ENCODE data around the gene BMP3.
"Not testable (repeated sequence)": the region's sequence is repeated elsewhere in the genome, so short reads cannot be mapped to it uniquely, and the experiment has no call there.

Gene BMP3, protein sequence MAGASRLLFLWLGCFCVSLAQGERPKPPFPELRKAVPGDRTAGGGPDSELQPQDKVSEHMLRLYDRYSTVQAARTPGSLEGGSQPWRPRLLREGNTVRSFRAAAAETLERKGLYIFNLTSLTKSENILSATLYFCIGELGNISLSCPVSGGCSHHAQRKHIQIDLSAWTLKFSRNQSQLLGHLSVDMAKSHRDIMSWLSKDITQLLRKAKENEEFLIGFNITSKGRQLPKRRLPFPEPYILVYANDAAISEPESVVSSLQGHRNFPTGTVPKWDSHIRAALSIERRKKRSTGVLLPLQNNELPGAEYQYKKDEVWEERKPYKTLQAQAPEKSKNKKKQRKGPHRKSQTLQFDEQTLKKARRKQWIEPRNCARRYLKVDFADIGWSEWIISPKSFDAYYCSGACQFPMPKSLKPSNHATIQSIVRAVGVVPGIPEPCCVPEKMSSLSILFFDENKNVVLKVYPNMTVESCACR

DNA sequence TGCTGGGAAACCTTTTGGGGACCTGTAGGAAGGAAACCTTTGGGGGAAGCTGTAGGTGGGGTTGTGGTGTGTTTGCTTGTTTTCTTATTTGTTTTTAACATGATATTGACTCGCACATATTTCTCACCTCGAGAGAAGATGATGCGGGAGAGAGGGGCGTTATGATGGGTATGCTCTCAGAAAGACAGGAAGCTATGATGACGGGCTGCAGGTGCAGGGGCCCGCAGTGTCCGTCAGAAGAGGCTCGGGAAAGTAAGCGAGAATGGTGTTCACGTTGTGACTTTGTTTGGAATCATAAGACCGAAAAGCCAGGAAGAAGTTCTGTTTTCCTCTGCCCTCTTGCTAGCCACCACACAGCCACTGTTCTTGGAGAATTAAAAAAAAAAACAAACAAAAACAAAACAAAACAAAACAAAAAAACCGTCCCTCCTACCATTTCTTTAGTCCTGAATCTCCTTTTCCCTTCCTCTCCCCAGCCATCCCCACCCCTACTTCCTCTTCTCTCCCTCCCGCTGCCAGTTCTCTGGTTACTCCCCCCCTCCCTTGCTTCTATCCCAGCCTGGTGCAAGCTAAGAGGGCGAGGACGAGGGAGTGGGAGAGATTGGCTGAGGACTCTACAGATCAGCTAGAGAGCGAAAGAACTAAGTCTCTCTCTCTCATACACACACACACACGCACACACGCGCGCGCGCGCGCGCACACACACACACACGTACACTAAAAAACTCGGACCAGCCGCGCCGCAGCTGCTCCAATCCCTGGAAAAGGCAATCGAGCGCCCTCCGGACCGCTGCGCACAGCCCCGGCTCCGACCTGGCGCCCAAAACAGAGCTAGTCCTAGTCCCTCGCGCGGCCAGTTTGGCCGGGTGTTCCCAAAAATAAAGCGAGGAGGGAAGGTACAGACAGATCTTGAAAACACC is at the start of gene BMP3:
Gene BMP3 (plus strand): TSS at position 648 of the 920 bp plus-strand sequence. CDS start 577 bp downstream, outside the sequence.
- peak; percentile 20 to 42 for DNase-seq

GRCh38 chr4:80986011-80986410 is 44.5 kb upstream of the BMP3 start:
- no peak for DNase-seq

- peak; percentile 28 to 41 for DNase-seq
Observed at GRCh38 chr4:80989921-80990544, 40.5 kb upstream of the BMP3 start.

- DNase-seq, result no peak
Observed at GRCh38 chr4:80990851-80991250, 39.7 kb upstream of the BMP3 start.

DNA sequence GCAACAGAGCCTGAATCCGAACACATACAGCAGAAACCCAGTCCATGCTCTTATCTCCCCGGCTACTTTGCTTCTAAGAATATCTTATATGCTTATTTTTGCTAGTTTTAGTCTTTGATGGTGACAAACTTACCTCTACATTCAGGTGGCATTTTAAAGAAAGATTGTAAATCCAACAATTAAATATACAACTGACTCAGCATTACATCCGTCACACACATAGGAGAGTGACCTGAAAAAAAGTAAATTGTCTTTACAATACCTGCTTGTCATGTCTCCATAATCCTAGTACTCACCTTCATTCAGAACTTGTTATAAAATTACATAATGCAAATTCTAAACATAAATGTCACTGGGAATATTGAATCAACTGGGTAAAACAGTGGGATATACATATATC is 30.6 kb upstream of the BMP3 start:
- no peak for DNase-seq

DNA sequence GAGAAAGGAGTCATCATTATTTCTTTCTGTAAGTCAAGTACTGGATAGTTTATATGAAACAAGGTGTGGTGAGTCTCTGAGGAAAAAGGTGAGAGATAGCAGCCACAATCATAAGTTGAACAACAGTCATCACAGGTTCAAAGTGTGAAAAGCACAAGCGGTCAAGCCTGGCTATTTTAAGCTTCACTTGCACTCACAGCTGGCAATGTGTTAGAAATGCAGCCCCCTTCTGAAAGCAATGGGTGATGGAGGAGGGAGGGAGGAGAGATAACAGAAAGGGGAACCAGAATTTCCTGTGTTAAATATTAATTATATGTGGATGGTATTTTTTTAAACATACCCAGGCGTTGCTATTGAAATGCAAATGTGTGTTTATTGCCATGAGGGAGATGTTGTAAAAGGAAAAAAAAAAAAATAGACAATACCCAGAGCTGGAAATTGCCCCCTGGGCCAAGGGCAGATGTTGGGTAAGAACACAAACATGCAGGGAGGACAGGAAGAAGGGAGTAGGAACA is 26.9 kb upstream of the BMP3 start:
- no peak for DNase-seq

GRCh38 chr4:81007417-81007816 is 23.1 kb upstream of the BMP3 start:
- DNase-seq, result no peak

DNA sequence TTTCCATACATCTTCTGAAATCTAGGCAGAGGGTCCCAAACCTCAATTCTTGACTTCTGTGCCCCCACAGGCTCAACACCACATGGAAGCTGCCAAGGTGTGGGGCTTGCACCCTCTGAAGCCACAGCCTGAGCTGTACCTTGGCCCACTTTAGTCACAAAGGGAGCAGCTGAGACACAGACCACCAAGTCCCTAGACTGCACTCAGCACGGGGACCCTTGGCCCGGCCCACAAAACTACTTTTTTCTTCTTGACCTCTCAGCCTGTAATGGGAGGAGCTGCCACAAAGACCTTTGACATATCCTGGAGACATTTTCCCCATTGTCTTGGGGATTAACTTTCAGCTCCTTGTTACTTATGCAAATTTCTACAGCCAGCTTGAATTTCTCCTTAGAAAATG is 13.9 kb upstream of the BMP3 start:
- DNase-seq, result not testable (repeated sequence)

DNA sequence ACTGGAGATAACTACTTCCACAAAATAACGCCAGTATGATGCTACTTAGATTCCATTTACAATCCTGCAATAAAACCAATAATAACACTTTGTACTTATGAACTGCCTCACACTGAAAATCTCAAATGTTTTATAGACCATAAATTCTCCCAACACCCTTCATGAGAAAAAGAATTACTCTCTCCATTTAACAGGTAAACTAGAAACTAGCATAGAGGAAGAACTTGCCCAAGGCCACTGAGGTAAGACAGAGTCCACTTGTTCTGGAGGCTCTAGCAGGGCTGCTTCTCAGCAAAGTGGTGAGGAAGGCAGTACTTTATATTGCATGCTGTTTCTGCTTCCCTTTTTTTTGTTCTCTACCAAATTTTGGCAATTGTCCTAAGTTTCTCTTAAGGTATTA is 11.5 kb upstream of the BMP3 start:
- no peak for DNase-seq

- DNase-seq, result no peak
Observed at GRCh38 chr4:81021142-81021944, 9.2 kb upstream of the BMP3 start.

GRCh38 chr4:81021981-81022380 is 8.5 kb upstream of the BMP3 start:
- DNase-seq, result no peak

GRCh38 chr4:81023484-81023883 is 7.0 kb upstream of the BMP3 start:
- DNase-seq, result no peak

DNA sequence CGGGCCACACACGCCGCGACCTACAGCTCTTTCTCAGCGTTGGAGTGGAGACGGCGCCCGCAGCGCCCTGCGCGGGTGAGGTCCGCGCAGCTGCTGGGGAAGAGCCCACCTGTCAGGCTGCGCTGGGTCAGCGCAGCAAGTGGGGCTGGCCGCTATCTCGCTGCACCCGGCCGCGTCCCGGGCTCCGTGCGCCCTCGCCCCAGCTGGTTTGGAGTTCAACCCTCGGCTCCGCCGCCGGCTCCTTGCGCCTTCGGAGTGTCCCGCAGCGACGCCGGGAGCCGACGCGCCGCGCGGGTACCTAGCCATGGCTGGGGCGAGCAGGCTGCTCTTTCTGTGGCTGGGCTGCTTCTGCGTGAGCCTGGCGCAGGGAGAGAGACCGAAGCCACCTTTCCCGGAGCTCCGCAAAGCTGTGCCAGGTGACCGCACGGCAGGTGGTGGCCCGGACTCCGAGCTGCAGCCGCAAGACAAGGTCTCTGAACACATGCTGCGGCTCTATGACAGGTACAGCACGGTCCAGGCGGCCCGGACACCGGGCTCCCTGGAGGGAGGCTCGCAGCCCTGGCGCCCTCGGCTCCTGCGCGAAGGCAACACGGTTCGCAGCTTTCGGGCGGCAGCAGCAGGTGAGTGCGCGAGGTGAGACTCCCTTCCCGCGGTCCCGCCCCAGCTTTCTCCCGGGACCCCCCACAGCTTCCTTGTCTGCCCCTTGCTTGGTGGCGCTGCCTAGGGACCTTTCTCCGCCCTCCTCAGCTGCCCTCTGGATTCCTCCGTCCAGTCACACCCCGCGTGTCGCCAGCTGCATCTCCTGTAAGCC is 678 bp downstream of the BMP3 start:
- peak in 1 of 2 experiments; percentile 32 for DNase-seq

DNA sequence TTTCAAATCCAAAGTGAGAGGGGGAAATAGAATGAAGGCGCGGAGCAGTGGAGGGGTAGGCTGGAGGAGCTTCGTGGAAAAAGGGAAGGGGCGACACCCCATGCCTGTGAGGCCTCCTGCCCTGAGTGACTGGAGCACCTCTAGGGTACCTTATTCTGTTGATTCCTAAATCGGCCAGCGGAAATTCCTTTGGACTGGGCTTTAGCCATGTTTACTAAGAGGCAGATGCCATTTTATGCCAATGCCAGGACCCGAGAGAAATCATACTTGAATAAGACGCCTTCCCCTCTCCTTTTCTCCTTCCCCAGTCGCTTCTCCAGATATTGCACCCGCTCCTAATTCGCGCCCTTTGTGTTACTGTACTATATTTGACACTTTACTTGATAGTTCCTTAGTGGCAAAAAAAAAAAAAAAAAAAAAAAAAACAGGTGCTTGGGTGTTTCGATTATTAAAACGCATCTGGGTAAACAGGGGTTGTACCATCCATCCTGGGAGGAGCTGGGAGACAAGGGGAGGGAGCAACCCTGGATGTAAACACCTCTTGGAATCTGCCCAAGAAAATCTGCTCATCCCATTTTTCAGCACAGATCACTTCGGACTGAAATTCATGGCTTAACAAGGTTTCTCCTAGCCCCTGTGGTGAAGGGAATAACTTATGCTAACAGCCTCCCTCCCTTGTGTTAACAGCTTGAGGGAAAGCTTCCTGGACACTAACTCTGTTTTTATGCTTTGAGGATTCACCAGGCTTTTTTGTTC is 1.5 kb downstream of the BMP3 start:
- no peak for DNase-seq

GRCh38 chr4:81032771-81033684 is 2.5 kb downstream of the BMP3 start:
- no peak for DNase-seq

DNA sequence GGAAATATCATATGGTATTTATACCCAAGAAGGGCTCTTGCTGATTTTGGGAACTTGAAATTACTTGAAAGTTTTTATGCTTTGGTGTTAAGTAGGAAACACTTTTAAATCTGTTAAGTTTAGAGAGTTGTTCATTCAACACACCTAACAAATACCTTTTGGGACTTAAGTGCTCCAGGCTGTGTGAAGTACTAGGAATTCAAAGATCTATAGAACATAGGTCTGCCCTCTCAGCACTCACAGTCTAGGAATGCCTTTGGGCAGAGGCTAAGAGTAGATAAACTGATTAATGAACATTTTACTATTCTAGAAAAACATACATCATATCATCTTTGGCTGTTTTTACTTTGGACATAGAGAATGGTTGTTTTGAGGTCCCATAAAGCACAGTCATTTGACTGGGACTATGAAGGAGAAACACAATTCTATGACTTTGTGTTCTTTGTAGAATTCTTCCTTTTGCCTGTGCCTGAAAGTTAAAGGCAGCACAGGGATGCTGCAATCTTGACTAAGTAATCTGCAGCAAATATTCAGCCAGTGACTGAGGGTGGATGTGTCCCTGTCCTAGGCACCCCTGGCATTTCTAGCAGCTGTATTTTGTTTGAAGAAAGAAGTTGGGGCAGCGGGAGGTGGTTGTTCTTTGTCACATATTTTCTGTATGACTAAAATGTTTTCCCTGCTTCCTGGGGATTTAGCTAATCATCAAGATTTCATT is 8.3 kb downstream of the BMP3 start:
- DNase-seq, result no peak

GRCh38 chr4:81039351-81039972 is 9.0 kb downstream of the BMP3 start:
- no peak for DNase-seq

DNA sequence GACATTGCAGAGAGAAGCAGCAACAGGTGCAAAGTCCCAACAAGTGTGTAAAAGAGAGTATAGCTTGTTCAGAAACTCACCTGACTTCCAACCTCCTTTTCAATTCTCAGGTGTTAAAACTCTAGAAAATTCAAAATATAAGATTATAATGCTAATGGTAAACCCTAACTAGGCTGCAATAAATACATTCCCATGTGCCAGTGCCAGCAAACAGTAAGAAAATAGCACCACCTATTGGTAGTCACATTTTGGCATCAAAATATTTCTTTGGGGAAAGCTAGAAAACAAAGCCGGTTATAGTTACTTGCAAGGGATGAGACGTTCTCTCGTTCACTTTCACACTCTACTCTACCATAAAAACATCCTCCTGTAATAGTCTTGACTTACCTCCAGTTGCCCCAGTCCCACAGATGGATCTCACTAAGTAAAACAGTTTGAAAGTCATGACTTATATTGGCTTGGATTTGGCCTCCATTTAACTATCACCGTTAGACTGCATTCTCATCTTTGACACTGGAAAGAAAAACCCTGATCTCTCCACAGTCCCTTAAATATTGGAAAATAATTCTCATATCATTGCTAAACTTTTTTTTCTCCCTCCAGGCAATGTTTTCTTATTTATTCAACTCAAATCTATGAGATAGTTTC is 9.6 kb downstream of the BMP3 start:
- DNase-seq, result peak; percentile 14 to 27
